Endothelial cell (in vitro differentiated cells): ENCODE data around the gene TPH2. TPM values are rescaled to one million over a fixed set of nuclear protein-coding genes. Genes with fewer than 3 reads are reported as not detected.

ENCODE experiments used
- DNase-seq: peaks from one replicate; pipeline ENCODE4 v3.0.0; 2021; ENCODE audit warnings: low spot score
- H3K27ac Mint-ChIP-seq: one replicate; pipeline ENCODE4 v1.8.0; 2021; ENCODE audit warnings: mixed read lengths, inconsistent platforms; ENCODE audit not compliant: unreplicated experiment
- H3K27me3 Mint-ChIP-seq: one replicate; pipeline ENCODE4 v1.8.0; 2021; ENCODE audit warnings: mild to moderate bottlenecking, moderate library complexity, mixed read lengths, inconsistent platforms; ENCODE audit not compliant: unreplicated experiment
- H3K36me3 Mint-ChIP-seq: one replicate; pipeline ENCODE4 v1.8.0; 2021; ENCODE audit warnings: mild to moderate bottlenecking, low read depth, mixed read lengths, inconsistent platforms; ENCODE audit not compliant: unreplicated experiment
- H3K4me1 Mint-ChIP-seq: one replicate; pipeline ENCODE4 v1.8.0; 2021; ENCODE audit warnings: mild to moderate bottlenecking, mixed read lengths, inconsistent platforms; ENCODE audit not compliant: unreplicated experiment
- H3K4me3 Mint-ChIP-seq: one replicate; pipeline ENCODE4 v1.8.0; 2021; ENCODE audit warnings: mild to moderate bottlenecking, mixed read lengths, inconsistent platforms; ENCODE audit not compliant: unreplicated experiment
- H3K9me3 Mint-ChIP-seq: one replicate; pipeline ENCODE4 v1.8.0; 2021; ENCODE audit warnings: mixed read lengths, inconsistent platforms; ENCODE audit not compliant: unreplicated experiment
- CTCF ChIP-seq: fragments of 200-600 bp; sonication (generic); IDR thresholded peaks from one replicate; pipeline ENCODE4 v1.5.0; 2021; ENCODE audit warnings: antibody characterized with exemption; ENCODE audit not compliant: unreplicated experiment
- total RNA-seq: library from RNA; stranded (reverse); fragmentation: NEBNext Ultra II Directional; extraction: Animal tissue kit (Norgen Biotek cat#: 25700); gene quantifications from one replicate; pipeline ENCODE4 v1.2.1, GENCODE V29; 2021; ENCODE audit not compliant: unreplicated experiment

TPH2 gene
- total RNA-seq, 1 donor from 2014 or later = 0.10 TPM

DNA sequence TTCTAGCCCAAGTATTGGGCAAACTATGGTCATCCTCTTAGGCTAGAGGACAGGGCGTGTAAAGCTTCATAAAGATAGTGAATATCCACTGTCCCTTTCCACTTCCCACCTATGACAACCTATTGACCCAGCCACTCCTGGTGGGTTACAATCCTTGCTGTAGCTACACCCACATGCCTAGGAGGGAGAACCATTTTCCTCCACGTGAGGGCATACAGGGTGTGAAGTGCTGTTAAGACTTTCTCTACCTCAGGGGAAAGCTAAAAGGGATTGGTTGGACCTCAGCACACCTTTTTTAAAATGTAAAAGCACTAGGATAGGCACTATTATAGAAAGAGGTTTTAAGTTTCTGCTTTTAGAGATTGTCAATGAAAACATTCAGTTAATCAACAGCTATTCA, 124.4 kb downstream of the TPH2 start:
- no peak for TF ChIP-seq CTCF
- Mint-ChIP-seq H3K27ac (no peak overlapping the region), H3K4me3 (no peak overlapping the region), H3K9me3 (no peaks in the 10 kb centered on the region), H3K36me3 (no peaks in the 10 kb centered on the region), H3K27me3 (no peaks in the 10 kb centered on the region), H3K4me1 (peaks cover 7% of the 10 kb centered on the region)
- no peak for DNase-seq

DNA sequence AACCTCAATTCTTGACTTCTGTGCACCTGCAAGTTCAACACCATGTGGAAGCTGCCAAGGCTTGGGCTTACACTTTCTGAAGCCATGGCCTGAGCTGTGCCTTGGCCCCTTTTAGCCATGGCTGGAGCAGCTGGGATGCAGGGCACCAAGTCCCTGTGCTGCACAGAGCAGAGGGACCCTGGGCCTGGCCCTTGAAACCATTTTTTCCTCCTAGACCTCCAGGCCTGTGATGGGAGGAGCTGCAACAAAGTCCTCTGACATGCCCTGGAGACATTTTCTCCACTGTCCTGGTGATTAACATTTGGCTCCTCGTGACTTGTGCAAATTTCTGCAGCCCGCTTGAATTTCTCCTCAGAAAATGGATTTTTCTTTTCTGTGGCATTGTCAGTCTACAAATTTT, 132.4 kb downstream of the TPH2 start:
- Mint-ChIP-seq H3K27ac (no peak overlapping the region), H3K9me3 (peaks cover 7% of the 10 kb centered on the region), H3K4me1 (peaks cover 5% of the 10 kb centered on the region), H3K27me3 (no peaks in the 10 kb centered on the region), H3K4me3 (no peak overlapping the region), H3K36me3 (peaks cover 7% of the 10 kb centered on the region)
- no peak for TF ChIP-seq CTCF
- DNase-seq = no peak

- H3K36me3 Mint-ChIP-seq = peaks cover 7% of the 10 kb centered on the region
- peaks cover 5% of the 10 kb centered on the region for H3K4me1 Mint-ChIP-seq
- no peaks in the 10 kb centered on the region for H3K27me3 Mint-ChIP-seq
- no peak overlapping the region for H3K4me3 Mint-ChIP-seq
- H3K9me3 Mint-ChIP-seq = peaks cover 7% of the 10 kb centered on the region
- no peak for DNase-seq
- H3K27ac Mint-ChIP-seq = no peak overlapping the region
- no peak for TF ChIP-seq CTCF
Measured at GRCh38 chr12:72072592-72073212, 134.1 kb downstream of the TPH2 start.

- Mint-ChIP-seq H3K27me3 (no peaks in the 10 kb centered on the region), H3K4me1 (peaks cover 5% of the 10 kb centered on the region), H3K4me3 (no peak overlapping the region), H3K9me3 (peaks cover 7% of the 10 kb centered on the region), H3K36me3 (peaks cover 7% of the 10 kb centered on the region), H3K27ac (no peak overlapping the region)
- DNase-seq = no peak
- TF ChIP-seq CTCF = no peak
Measured at GRCh38 chr12:72074065-72074464, 135.4 kb downstream of the TPH2 start.

- H3K36me3 Mint-ChIP-seq = peaks cover 7% of the 10 kb centered on the region
- peaks cover 5% of the 10 kb centered on the region for H3K4me1 Mint-ChIP-seq
- no peak for DNase-seq
- no peaks in the 10 kb centered on the region for H3K27me3 Mint-ChIP-seq
- no peak overlapping the region for H3K4me3 Mint-ChIP-seq
- peaks cover 7% of the 10 kb centered on the region for H3K9me3 Mint-ChIP-seq
- no peak for TF ChIP-seq CTCF
- H3K27ac Mint-ChIP-seq = no peak overlapping the region
Measured at GRCh38 chr12:72074956-72075355, 136.3 kb downstream of the TPH2 start.
